OCI-LY7 (cell line): ENCODE data around the gene TNK1.

Experiments used
- EZH2phosphoT487 ChIP-seq: fragments of 200-600 bp; sonication (generic); IDR thresholded peaks from 2 replicates; pipeline ENCODE4 v1.6.1; 2018; ENCODE audit warnings: low read depth, borderline replicate concordance, mild to moderate bottlenecking, mixed run types, antibody characterized with exemption, low read length, moderate library complexity, mixed read lengths
- TF ChIP-seq, protein P1 (sequence below): fragments of 200-600 bp; sonication (generic); conservative IDR thresholded peaks from 2 replicates; pipeline ENCODE4 v1.5.1; 2014; ENCODE audit warnings: mild to moderate bottlenecking, antibody characterized with exemption, low read length, moderate library complexity, mixed read lengths

DNA sequence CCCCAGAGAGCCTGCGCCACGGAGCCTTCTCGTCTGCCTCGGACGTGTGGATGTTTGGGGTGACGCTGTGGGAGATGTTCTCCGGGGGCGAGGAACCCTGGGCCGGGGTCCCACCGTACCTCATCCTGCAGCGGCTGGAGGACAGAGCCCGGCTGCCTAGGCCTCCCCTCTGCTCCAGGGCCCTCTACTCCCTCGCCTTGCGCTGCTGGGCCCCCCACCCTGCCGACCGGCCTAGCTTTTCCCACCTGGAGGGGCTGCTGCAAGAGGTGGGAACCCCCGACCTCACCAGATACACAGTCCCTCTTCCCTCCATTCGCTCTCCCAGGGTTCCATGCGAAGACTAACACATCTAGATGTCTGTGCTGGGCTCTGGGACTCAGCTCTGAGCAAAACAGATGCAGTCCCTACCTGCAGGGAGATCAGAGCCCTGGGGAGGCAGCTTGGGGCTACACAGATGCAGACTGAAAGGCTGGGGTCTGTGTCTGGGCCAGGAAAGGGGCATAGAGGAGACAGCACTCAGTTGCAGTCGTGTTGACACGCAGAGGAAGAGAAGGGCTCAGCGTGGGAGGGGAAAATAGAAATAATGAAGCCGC is 3.7 kb downstream of the TNK1 start:
- TF ChIP-seq, protein P1, sequence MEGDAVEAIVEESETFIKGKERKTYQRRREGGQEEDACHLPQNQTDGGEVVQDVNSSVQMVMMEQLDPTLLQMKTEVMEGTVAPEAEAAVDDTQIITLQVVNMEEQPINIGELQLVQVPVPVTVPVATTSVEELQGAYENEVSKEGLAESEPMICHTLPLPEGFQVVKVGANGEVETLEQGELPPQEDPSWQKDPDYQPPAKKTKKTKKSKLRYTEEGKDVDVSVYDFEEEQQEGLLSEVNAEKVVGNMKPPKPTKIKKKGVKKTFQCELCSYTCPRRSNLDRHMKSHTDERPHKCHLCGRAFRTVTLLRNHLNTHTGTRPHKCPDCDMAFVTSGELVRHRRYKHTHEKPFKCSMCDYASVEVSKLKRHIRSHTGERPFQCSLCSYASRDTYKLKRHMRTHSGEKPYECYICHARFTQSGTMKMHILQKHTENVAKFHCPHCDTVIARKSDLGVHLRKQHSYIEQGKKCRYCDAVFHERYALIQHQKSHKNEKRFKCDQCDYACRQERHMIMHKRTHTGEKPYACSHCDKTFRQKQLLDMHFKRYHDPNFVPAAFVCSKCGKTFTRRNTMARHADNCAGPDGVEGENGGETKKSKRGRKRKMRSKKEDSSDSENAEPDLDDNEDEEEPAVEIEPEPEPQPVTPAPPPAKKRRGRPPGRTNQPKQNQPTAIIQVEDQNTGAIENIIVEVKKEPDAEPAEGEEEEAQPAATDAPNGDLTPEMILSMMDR, result no peak
- TF ChIP-seq EZH2phosphoT487, result no peak
